ENCODE measurements around the gene CLASP2. TPM values are rescaled to one million over a fixed set of nuclear protein-coding genes. Genes with fewer than 3 reads are reported as not detected.
"Not testable (repeated sequence)": the region's sequence is repeated elsewhere in the genome, so short reads cannot be mapped to it uniquely, and the experiment has no call there.

Gene CLASP2
- total RNA-seq, 4 donors from 2014 or later: 26.1 to 68.7 (median 44.5) TPM

GRCh38 chr3:33453331-33453761 lies 264.7 kb downstream of the CLASP2 start:
- ATAC-seq (ENCODE audit: low FRiP score) (no peak), DNase-seq (ENCODE audit: low spot score) (no peak)
- no peak for TF ChIP-seq CTCF (IDR thresholded peaks at IDR 0.05)

- ATAC-seq (ENCODE audit: low FRiP score); DNase-seq (ENCODE audit: low spot score): not testable (repeated sequence)
Measured at GRCh38 chr3:33451994-33452393, 266.1 kb downstream of the CLASP2 start.

GRCh38 chr3:33447958-33448357 lies 270.1 kb downstream of the CLASP2 start:
- DNase-seq (ENCODE audit: low spot score): no peak
- TF ChIP-seq CTCF (IDR thresholded peaks at IDR 0.05): no peak
- no peak for ATAC-seq (ENCODE audit: low FRiP score)

- not testable (repeated sequence) for DNase-seq (ENCODE audit: low spot score); ATAC-seq (ENCODE audit: low FRiP score)
Measured at GRCh38 chr3:33447256-33447625, 270.8 kb downstream of the CLASP2 start.

Small RNA genes within 50 kb of the gene (small RNA-seq; reads per million reads assigned to genes)
- gene COX6CP10 (not detected), gene RNA5SP128 (not detected)

Other genes starting within 250 kb of the CLASP2 start
- 100 to 1,000 TPM; 115 to 167 (median 163) TPM for gene PDCD6IP, start 80.4 kb upstream of the CLASP2 start, total RNA-seq

All from omental fat pad (tissue), 4 donors.